GM21526 (cell line): ENCODE measurements around the gene MEX3D.

Source experiments
- ATAC-seq: cut with Tn5 transposase; IDR thresholded peaks from one replicate; pipeline ENCODE4 v1.9.1; 2021; ENCODE audit warnings: moderate library complexity; ENCODE audit not compliant: unreplicated experiment, low FRiP score

MEX3D gene

GRCh38 chr19:1574354-1575136, 6.4 kb upstream of the MEX3D start:
- no peak for ATAC-seq

GRCh38 chr19:1572795-1573194, 4.7 kb upstream of the MEX3D start:
- no peak for ATAC-seq

- no peak for ATAC-seq
Observed at GRCh38 chr19:1571358-1571757, 3.2 kb upstream of the MEX3D start.

GRCh38 chr19:1570836-1571235, 2.7 kb upstream of the MEX3D start:
- ATAC-seq, result no peak

GRCh38 chr19:1569997-1570396, 1.9 kb upstream of the MEX3D start:
- no peak for ATAC-seq

GRCh38 chr19:1567848-1568227, 287 bp downstream of the MEX3D start:
- ATAC-seq, result no peak

- ATAC-seq, result no peak
Observed at GRCh38 chr19:1567116-1567847, 843 bp downstream of the MEX3D start.

- no peak for ATAC-seq
Observed at GRCh38 chr19:1566392-1567115, 1.6 kb downstream of the MEX3D start.

GRCh38 chr19:1563251-1563650, 4.9 kb downstream of the MEX3D start:
- no peak for ATAC-seq

- no peak for ATAC-seq
Observed at GRCh38 chr19:1561236-1561842, 6.8 kb downstream of the MEX3D start.

- ATAC-seq, result no peak
Observed at GRCh38 chr19:1560286-1560882, 7.7 kb downstream of the MEX3D start.

- ATAC-seq, result no peak
Observed at GRCh38 chr19:1558552-1558951, 9.6 kb downstream of the MEX3D start.

- no peak for ATAC-seq
Observed at GRCh38 chr19:1556390-1557070, 11.6 kb downstream of the MEX3D start.

- no peak for ATAC-seq
Observed at GRCh38 chr19:1555487-1556389, 12.4 kb downstream of the MEX3D start.

GRCh38 chr19:1554968-1555367, 13.2 kb downstream of the MEX3D start:
- no peak for ATAC-seq

- ATAC-seq, result no peak
Observed at GRCh38 chr19:1553415-1553814, 14.7 kb downstream of the MEX3D start.

- no peak for ATAC-seq
Observed at GRCh38 chr19:1551068-1552040, 16.8 kb downstream of the MEX3D start.
